Stimulated activated CD8-positive, alpha-beta memory T cell treated with anti-CD3 and anti-CD28 coated beads, Interleukin-7, amount 100 ng/mL, for 48 hours (primary cell): ENCODE results near the gene SGPP2.
"Not testable (repeated sequence)": the region's sequence is repeated elsewhere in the genome, so short reads cannot be mapped to it uniquely, and the experiment has no call there.

Experiments
- DNase-seq, 2 donors: peaks; one replicate each; pipeline ENCODE4 v3.0.0-alpha.2; 2020; ENCODE audit warnings: low read depth in 1 of 2; ENCODE audit errors: extremely low read depth in 1 of 2

The SGPP2 gene

GRCh38 chr2:222572751-222573174, 148.4 kb downstream of the SGPP2 start:
- no peak for DNase-seq

DNA sequence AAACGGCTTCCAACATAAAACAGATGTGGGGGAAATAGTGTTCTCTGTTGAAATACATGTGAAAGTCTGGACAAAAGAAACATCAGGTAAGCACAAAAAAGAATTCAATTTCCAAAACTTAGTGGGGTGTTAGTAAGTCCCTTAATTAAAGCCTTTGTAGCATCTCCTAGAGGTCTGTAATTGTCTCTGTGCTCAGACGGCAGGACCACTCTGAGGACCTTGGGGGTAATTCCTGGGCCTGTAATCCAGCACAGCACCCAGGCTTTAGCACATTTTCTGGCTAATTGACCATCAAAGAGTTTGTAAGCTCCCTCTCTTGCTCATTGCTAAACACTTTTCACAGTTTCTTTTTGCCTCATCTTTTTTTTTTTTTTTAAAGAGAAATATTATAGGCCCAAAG, 151.3 kb downstream of the SGPP2 start:
- DNase-seq, result no peak

GRCh38 chr2:222576171-222577081, 152.1 kb downstream of the SGPP2 start:
- no peak for DNase-seq

GRCh38 chr2:222577341-222577740, 153.0 kb downstream of the SGPP2 start:
- DNase-seq, result no peak

- no peak for DNase-seq
These were observed 158.6 kb downstream of the SGPP2 start for GRCh38 chr2:222582928-222583327.

GRCh38 chr2:222584589-222584988, 160.2 kb downstream of the SGPP2 start:
- not testable (repeated sequence) for DNase-seq

GRCh38 chr2:222591661-222592060, 167.3 kb downstream of the SGPP2 start:
- no peak for DNase-seq

- no peak for DNase-seq
These were observed 167.8 kb downstream of the SGPP2 start for GRCh38 chr2:222592176-222592575.

DNA sequence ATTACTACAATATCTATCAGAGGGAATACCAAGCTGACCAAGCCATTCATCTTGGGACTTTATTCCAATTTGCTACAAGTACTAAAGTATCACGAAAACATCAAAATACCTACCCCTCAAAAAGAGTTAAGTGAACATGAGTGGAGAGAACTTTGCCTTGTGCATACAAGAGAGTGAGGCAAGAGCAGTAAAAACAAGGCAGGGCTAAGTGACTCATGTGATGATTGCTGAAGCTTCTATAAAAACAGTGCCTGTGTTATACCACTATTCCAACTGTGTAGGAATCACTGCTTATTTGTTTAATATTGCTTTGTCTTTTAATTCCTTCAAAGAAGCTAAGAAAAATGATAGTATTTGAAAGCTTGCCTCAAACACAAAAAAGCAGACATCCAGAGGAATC, 170.3 kb downstream of the SGPP2 start:
- no peak for DNase-seq

DNA sequence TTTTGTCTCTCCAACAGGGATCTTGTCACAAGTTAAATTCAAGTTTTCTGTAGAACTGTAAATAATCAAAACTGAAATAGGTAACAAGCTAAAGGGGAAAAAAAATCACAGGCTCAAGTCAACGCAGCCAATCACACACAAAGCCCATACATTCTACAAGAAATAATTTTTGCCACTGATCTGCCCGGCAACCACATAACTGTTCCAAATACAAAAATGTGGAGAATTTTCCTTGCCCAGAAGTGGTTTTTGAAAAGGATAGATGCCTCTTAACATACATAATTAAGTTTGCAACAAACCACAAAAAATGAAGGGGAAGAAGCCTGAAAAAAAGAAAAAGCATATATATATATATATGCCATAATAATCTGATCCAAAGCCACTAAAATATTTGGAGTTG, 171.2 kb downstream of the SGPP2 start:
- DNase-seq, result no peak

GRCh38 chr2:222598611-222599010, 174.3 kb downstream of the SGPP2 start:
- no peak for DNase-seq

DNA sequence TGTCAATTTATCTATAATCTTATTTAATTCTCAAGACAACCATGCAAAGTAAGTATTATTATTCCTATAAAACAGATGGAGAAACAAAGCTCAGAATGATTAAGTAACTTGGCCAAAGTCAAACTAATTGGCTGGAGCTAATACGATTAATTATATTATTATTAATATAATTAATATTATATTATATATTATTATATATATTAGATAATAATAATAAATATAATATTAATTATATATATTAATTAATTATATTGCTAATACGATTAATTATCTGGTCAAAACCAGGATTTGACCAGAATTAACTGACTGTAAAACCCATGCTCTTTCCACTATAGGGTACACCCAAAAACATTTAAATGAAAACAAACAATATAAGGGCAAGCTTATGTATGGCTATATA, 179.2 kb downstream of the SGPP2 start:
- no peak for DNase-seq

DNA sequence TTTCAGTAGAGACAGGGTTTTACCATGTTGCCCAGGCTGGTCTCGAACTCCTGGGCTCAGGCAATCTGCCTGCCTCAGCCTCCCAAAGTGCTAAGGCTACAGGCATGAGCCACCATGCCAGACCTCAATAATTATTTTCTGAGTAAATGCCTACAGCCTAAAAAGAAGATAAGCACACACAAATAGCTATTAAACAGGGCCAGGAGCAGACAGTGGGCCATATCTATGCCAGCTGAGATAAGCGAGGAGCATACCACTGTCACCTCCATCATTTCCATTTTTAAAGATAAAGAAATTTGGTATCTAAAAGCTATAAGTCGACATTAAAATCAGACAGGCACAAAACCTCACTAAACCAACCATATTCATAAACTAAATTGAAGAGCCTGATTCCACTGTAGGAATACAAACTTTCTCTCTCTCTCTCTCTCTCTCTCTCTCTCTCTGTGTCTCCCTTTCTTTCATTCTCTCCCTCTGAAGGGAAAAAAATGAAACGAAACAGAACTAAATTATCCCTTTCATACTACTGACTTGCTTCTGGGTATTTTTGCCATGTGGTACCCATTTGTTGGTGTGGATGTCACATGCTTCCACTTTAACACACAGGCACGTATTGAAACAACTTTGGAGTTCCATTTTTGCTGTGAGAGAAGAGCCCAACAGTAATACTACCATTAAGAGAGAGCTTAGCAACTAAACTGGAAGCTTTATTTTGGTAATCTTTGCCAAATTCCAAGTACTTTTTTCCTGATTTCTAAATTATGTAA, 180.6 kb downstream of the SGPP2 start:
- DNase-seq, result no peak

- DNase-seq, result no peak
These were observed 182.0 kb downstream of the SGPP2 start for GRCh38 chr2:222606306-222606705.

DNA sequence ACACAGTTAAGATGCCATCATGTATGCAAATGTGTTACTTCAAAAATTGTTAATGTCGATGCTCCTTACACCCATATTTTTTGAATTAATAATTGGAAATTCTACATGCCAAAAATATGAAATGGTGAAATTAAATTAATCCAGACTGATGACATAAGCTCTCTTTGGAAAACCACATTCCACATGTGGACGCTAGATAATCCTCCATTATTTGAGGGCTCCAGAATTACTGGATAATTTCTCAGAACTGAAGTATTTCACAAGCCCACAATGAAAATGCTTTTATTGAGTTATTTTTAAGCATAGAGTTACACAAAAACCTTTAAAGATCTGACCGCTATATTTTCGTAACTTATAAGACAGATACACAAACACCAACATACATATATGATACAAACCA, 183.7 kb downstream of the SGPP2 start:
- no peak for DNase-seq

- no peak for DNase-seq
These were observed 185.0 kb downstream of the SGPP2 start for GRCh38 chr2:222609381-222609780.
